Measurements from ENCODE around the gene TECR.
"Not testable (repeated sequence)": the region's sequence is repeated elsewhere in the genome, so short reads cannot be mapped to it uniquely, and the experiment has no call there.

Gene TECR

GRCh38 chr19:14599548-14600147, 70.3 kb downstream of the TECR start:
- no peak for DNase-seq

GRCh38 chr19:14603990-14604387, 74.6 kb downstream of the TECR start:
- DNase-seq = no peak

GRCh38 chr19:14606627-14607026, 77.2 kb downstream of the TECR start:
- DNase-seq = no peak

GRCh38 chr19:14611051-14611450, 81.7 kb downstream of the TECR start:
- no peak for DNase-seq

- DNase-seq = not testable (repeated sequence)
These were observed 82.8 kb downstream of the TECR start for GRCh38 chr19:14612242-14612641.

GRCh38 chr19:14612657-14613056, 83.3 kb downstream of the TECR start:
- no peak for DNase-seq

- DNase-seq = not testable (repeated sequence)
These were observed 84.2 kb downstream of the TECR start for GRCh38 chr19:14613399-14614098.

GRCh38 chr19:14614099-14614412, 84.7 kb downstream of the TECR start:
- DNase-seq = no peak
